HG02973 (cell line): ENCODE data around the gene GNG10.
"Not testable (repeated sequence)": the region's sequence is repeated elsewhere in the genome, so short reads cannot be mapped to it uniquely, and the experiment has no call there.

Source experiments
- ATAC-seq: cut with Tn5 transposase; IDR thresholded peaks from one replicate; pipeline ENCODE4 v1.9.1; 2021; ENCODE audit warnings: moderate library complexity; ENCODE audit not compliant: unreplicated experiment

The GNG10 gene

GRCh38 chr9:111661150-111661801 is at the start of gene GNG10:
Gene GNG10, plus strand, starts transcription at chr9:111661605. Its CDS starts 30 bp downstream, at chr9:111661635.
- peak; percentile 87 for ATAC-seq

GRCh38 chr9:111613436-111614040 is 47.9 kb upstream of the GNG10 start:
- ATAC-seq: no peak

- no peak for ATAC-seq
Measured at GRCh38 chr9:111615928-111616327, 45.5 kb upstream of the GNG10 start.

- ATAC-seq: not testable (repeated sequence)
Measured at GRCh38 chr9:111617349-111617748, 44.1 kb upstream of the GNG10 start.

GRCh38 chr9:111621895-111622480 is 39.4 kb upstream of the GNG10 start:
- no peak for ATAC-seq

GRCh38 chr9:111622626-111623025 is 38.8 kb upstream of the GNG10 start:
- ATAC-seq: no peak

GRCh38 chr9:111627260-111627963 is 34.0 kb upstream of the GNG10 start:
- ATAC-seq: no peak

GRCh38 chr9:111628411-111628810 is 33.0 kb upstream of the GNG10 start:
- ATAC-seq: no peak

- ATAC-seq: peak; percentile 18
Measured at GRCh38 chr9:111630182-111630963, 31.0 kb upstream of the GNG10 start.

- ATAC-seq: no peak
Measured at GRCh38 chr9:111630964-111631213, 30.5 kb upstream of the GNG10 start.

GRCh38 chr9:111631214-111631971 is 30.0 kb upstream of the GNG10 start, which contains the start of gene DNAJC25:
Gene DNAJC25, plus strand, starts transcription at chr9:111631334. Its CDS starts 74 bp downstream, at chr9:111631408.
- peak; percentile 97 for ATAC-seq

- no peak for ATAC-seq
Measured at GRCh38 chr9:111632060-111632459, 29.3 kb upstream of the GNG10 start.

GRCh38 chr9:111632695-111633388 is 28.6 kb upstream of the GNG10 start:
- no peak for ATAC-seq

- no peak for ATAC-seq
Measured at GRCh38 chr9:111633389-111633736, 28.0 kb upstream of the GNG10 start.

GRCh38 chr9:111634860-111635259 is 26.5 kb upstream of the GNG10 start:
- ATAC-seq: no peak

- no peak for ATAC-seq
Measured at GRCh38 chr9:111637421-111637950, 23.9 kb upstream of the GNG10 start.

- ATAC-seq: no peak
Measured at GRCh38 chr9:111644195-111644772, 17.1 kb upstream of the GNG10 start.

GRCh38 chr9:111645806-111646205 is 15.6 kb upstream of the GNG10 start:
- no peak for ATAC-seq

- ATAC-seq: no peak
Measured at GRCh38 chr9:111646417-111646816, 15.0 kb upstream of the GNG10 start.
